OCI-M1 (cell line): Measurements from ENCODE around the gene TNRC6A.
"Not testable (repeated sequence)": the region's sequence is repeated elsewhere in the genome, so short reads cannot be mapped to it uniquely, and the experiment has no call there.

Experiments
- DNase-seq: peaks from one replicate; lab custom pipeline; 2025; lab: John Stamatoyannopoulos, UW

Gene TNRC6A

GRCh38 chr16:24728011-24728410 lies 1.4 kb upstream of the TNRC6A start:
- no peak for DNase-seq

- DNase-seq, result peak; percentile 44
Observed at GRCh38 chr16:24728891-24729242, 584 bp upstream of the TNRC6A start.

GRCh38 chr16:24729951-24730815 lies 732 bp downstream of the TNRC6A start:
- DNase-seq, result peak; percentile 47

GRCh38 chr16:24730914-24731313 lies 1.5 kb downstream of the TNRC6A start:
- no peak for DNase-seq

- DNase-seq, result no peak
Observed at GRCh38 chr16:24731722-24732419, 2.4 kb downstream of the TNRC6A start.

- peak; percentile 58 for DNase-seq
Observed at GRCh38 chr16:24734382-24734781, 4.9 kb downstream of the TNRC6A start.

GRCh38 chr16:24736758-24737157 lies 7.3 kb downstream of the TNRC6A start:
- DNase-seq, result no peak

GRCh38 chr16:24737391-24737871 lies 8.0 kb downstream of the TNRC6A start:
- DNase-seq, result peak; percentile 35

- peak; percentile 40 for DNase-seq
Observed at GRCh38 chr16:24737916-24738594, 8.6 kb downstream of the TNRC6A start.

- no peak for DNase-seq
Observed at GRCh38 chr16:24738895-24739294, 9.4 kb downstream of the TNRC6A start.

GRCh38 chr16:24741862-24742261 lies 12.4 kb downstream of the TNRC6A start:
- DNase-seq, result no peak

GRCh38 chr16:24742610-24743009 lies 13.2 kb downstream of the TNRC6A start:
- DNase-seq, result not testable (repeated sequence)

- DNase-seq, result peak; percentile 64
Observed at GRCh38 chr16:24745391-24745790, 15.9 kb downstream of the TNRC6A start.

GRCh38 chr16:24745791-24746190 lies 16.3 kb downstream of the TNRC6A start:
- no peak for DNase-seq

GRCh38 chr16:24747441-24747840 lies 18.0 kb downstream of the TNRC6A start:
- DNase-seq, result no peak

GRCh38 chr16:24748242-24748641 lies 18.8 kb downstream of the TNRC6A start:
- DNase-seq, result peak; percentile 54

GRCh38 chr16:24749310-24749709 lies 19.9 kb downstream of the TNRC6A start:
- DNase-seq, result no peak

GRCh38 chr16:24749872-24750271 lies 20.4 kb downstream of the TNRC6A start:
- DNase-seq, result not testable (repeated sequence)

GRCh38 chr16:24753000-24753399 lies 23.5 kb downstream of the TNRC6A start:
- no peak for DNase-seq

- no peak for DNase-seq
Observed at GRCh38 chr16:24753437-24753836, 24.0 kb downstream of the TNRC6A start.

- DNase-seq, result no peak
Observed at GRCh38 chr16:24754543-24754942, 25.1 kb downstream of the TNRC6A start.

- DNase-seq, result no peak
Observed at GRCh38 chr16:24755201-24755874, 25.9 kb downstream of the TNRC6A start.
